ENCODE data around the gene PPRC1.
A peak's percentile ranks its signal among the peaks of the same experiment; 100 is the strongest.

The PPRC1 gene

GRCh38 chr10:102116656-102117055 is 16.2 kb upstream of the PPRC1 start:
- no peak for TF ChIP-seq Cebpa-rat (IDR thresholded peaks at IDR 0.05)
- Histone ChIP-seq H3K27ac (peak overlapping the region; percentile 86 to 98 (median 92); a peak in 17 of 22 replicates), H3K4me1 (peaks cover 70 to 81% (median 74%) of the 10 kb centered on the region in 10 experiments), H3K4me3 (peak overlapping the region in 8 of 10 experiments; percentile 82 to 97 (median 90); a peak in 9 of 20 replicates), H3K36me3 (peaks cover 2 to 10% (median 4%) of the 10 kb centered on the region in 11 experiments), H3K9me3 (replicated peaks in 1 of 11) (no peaks in the 10 kb centered on the region), H3K27me3 (no peaks in the 10 kb centered on the region), H3K4me2 (peak overlapping the region; percentile 95 to 100 (median 97)), H3K9ac (peak overlapping the region; percentile 90 to 99 (median 96); a peak in 19 of 22 replicates), H4K20me1 (peaks cover 27 to 65% (median 27%) of the 10 kb centered on the region in 11 experiments)

GRCh38 chr10:102117391-102118159 is 15.3 kb upstream of the PPRC1 start:
- Histone ChIP-seq H3K36me3 (peaks cover 0 to 1% (median 0%) of the 10 kb centered on the region in 11 experiments; a peak in 1 of 22 replicates), H3K9me3 (replicated peaks in 1 of 11) (no peaks in the 10 kb centered on the region), H3K4me1 (peaks cover 67 to 81% (median 75%) of the 10 kb centered on the region in 10 experiments), H4K20me1 (peaks cover 17 to 55% (median 18%) of the 10 kb centered on the region in 11 experiments), H3K9ac (peak overlapping the region; percentile 90 to 99 (median 96)), H3K27ac (peak overlapping the region; percentile 86 to 98 (median 92); a peak in 21 of 22 replicates), H3K4me3 (peak overlapping the region; percentile 82 to 97 (median 92)), H3K27me3 (no peaks in the 10 kb centered on the region), H3K4me2 (peak overlapping the region; percentile 95 to 100 (median 97))
- no peak for TF ChIP-seq Cebpa-rat (IDR thresholded peaks at IDR 0.05)

- peak overlapping the region; percentile 95 to 100 (median 97) for H3K4me2 ChIP-seq
- peak overlapping the region; percentile 86 to 98 (median 92) for H3K27ac ChIP-seq
- H3K36me3 ChIP-seq: no peaks in the 10 kb centered on the region
- H3K4me1 ChIP-seq: peaks cover 54 to 81% (median 72%) of the 10 kb centered on the region in 10 experiments
- no peak for TF ChIP-seq Cebpa-rat (IDR thresholded peaks at IDR 0.05)
- peak overlapping the region; percentile 82 to 97 (median 92) for H3K4me3 ChIP-seq
- H4K20me1 ChIP-seq: peaks cover 4 to 43% (median 5%) of the 10 kb centered on the region in 11 experiments; a peak in 20 of 22 replicates
- no peaks in the 10 kb centered on the region for H3K9me3 ChIP-seq (replicated peaks in 1 of 11)
- no peaks in the 10 kb centered on the region for H3K27me3 ChIP-seq
- peak overlapping the region; percentile 90 to 99 (median 96) for H3K9ac ChIP-seq
Observed at GRCh38 chr10:102118867-102119266, 14.0 kb upstream of the PPRC1 start.

- Histone ChIP-seq H3K27ac (peak overlapping the region; percentile 86 to 98 (median 92)), H3K4me3 (peak overlapping the region; percentile 82 to 97 (median 92))
Observed at GRCh38 chr10:102119417-102120141, 13.3 kb upstream of the PPRC1 start.

GRCh38 chr10:102120142-102120990 is 12.5 kb upstream of the PPRC1 start, which contains the start of gene LDB1:
Gene LDB1 (minus strand): TSS chr10:102120368. CDS start chr10:102120110, 258 bp downstream.
- no peak for TF ChIP-seq Cebpa-rat (IDR thresholded peaks at IDR 0.05)
- H3K4me2 ChIP-seq: peak within 1 kb of the TSS; percentile 95 to 100 (median 97)
- H3K4me1 ChIP-seq: peaks cover 48 to 74% (median 68%) of the 10 kb centered on the region in 10 experiments
- H3K27me3 ChIP-seq: no peaks in the 10 kb centered on the region
- no peaks in the 10 kb centered on the region for H3K9me3 ChIP-seq (replicated peaks in 1 of 11)
- H3K36me3 ChIP-seq: no peaks in the 10 kb centered on the region
- peak within 1 kb of the TSS; percentile 86 to 98 (median 92) for H3K27ac ChIP-seq
- peak within 1 kb of the TSS; percentile 82 to 97 (median 92) for H3K4me3 ChIP-seq
- peaks cover 0 to 34% (median 0%) of the 10 kb centered on the region in 11 experiments; a peak in 5 of 22 replicates for H4K20me1 ChIP-seq
- H3K9ac ChIP-seq: peak within 1 kb of the TSS; percentile 90 to 99 (median 96)

More at GRCh38 chr10:102119417-102120141, 13.3 kb upstream of the PPRC1 start:
- Histone ChIP-seq H3K27me3 (no peaks in the 10 kb centered on the region), H3K4me1 (peaks cover 52 to 78% (median 72%) of the 10 kb centered on the region in 10 experiments), H3K9ac (peak overlapping the region; percentile 90 to 99 (median 96)), H3K4me2 (peak overlapping the region; percentile 95 to 100 (median 97)), H3K36me3 (no peaks in the 10 kb centered on the region), H4K20me1 (peaks cover 0 to 38% (median 0%) of the 10 kb centered on the region in 11 experiments; a peak in 5 of 22 replicates), H3K9me3 (replicated peaks in 1 of 11) (no peaks in the 10 kb centered on the region)
- TF ChIP-seq Cebpa-rat (IDR thresholded peaks at IDR 0.05): no peak

- Histone ChIP-seq H3K27ac (peak overlapping the region; percentile 86 to 98 (median 92); a peak in 21 of 22 replicates), H3K4me1 (peaks cover 40 to 66% (median 60%) of the 10 kb centered on the region in 10 experiments), H4K20me1 (peaks cover 0 to 27% (median 0%) of the 10 kb centered on the region in 11 experiments; a peak in 5 of 22 replicates), H3K9ac (peak overlapping the region; percentile 90 to 99 (median 96)), H3K4me3 (peak overlapping the region; percentile 82 to 97 (median 92)), H3K36me3 (no peaks in the 10 kb centered on the region), H3K27me3 (no peaks in the 10 kb centered on the region), H3K4me2 (peak overlapping the region; percentile 95 to 100 (median 97)), H3K9me3 (replicated peaks in 1 of 11) (no peaks in the 10 kb centered on the region)
- no peak for TF ChIP-seq Cebpa-rat (IDR thresholded peaks at IDR 0.05)
Observed at GRCh38 chr10:102120991-102121738, 11.7 kb upstream of the PPRC1 start.

GRCh38 chr10:102121739-102122372 is 11.0 kb upstream of the PPRC1 start:
- Histone ChIP-seq H3K4me2 (peak overlapping the region; percentile 95 to 100 (median 97)), H3K9ac (peak overlapping the region in 9 of 11 experiments; percentile 90 to 99 (median 97); a peak in 17 of 22 replicates), H3K27ac (peak overlapping the region in 10 of 11 experiments; percentile 86 to 98 (median 94); a peak in 19 of 22 replicates), H3K36me3 (no peaks in the 10 kb centered on the region), H3K4me1 (peaks cover 33 to 59% (median 54%) of the 10 kb centered on the region in 10 experiments), H3K27me3 (no peaks in the 10 kb centered on the region), H3K9me3 (replicated peaks in 1 of 11) (no peaks in the 10 kb centered on the region), H4K20me1 (peaks cover 0 to 20% (median 0%) of the 10 kb centered on the region in 11 experiments; a peak in 4 of 22 replicates), H3K4me3 (peak overlapping the region; percentile 82 to 97 (median 92); a peak in 19 of 20 replicates)
- TF ChIP-seq Cebpa-rat (IDR thresholded peaks at IDR 0.05): no peak

All from BLaER1 treated with 17β-estradiol and CSF1 and Interleukin-3, amounts not matched to agents 10 nM and 100 nM (cell line).